HCT116 (cell line): ENCODE data around the gene IGF2BP3. TPM values are rescaled to one million over a fixed set of nuclear protein-coding genes. Genes with fewer than 3 reads are reported as not detected.
"Not testable (repeated sequence)": the region's sequence is repeated elsewhere in the genome, so short reads cannot be mapped to it uniquely, and the experiment has no call there.

Experiments used
- ATAC-seq: fragments of 200-7000 bp; cut with Tn5 transposase; 2 replicates; pipeline ENCODE4 v1.9.1; 2020; ENCODE audit warnings: mild to moderate bottlenecking, moderate library complexity
- BruUV-seq: library from RNA; stranded (reverse); fragments of 400-500 nt; replicated peaks from 2 replicates; lab custom pipeline; 2021; lab: Mats Ljungman, UMichigan
- CTCF ChIA-PET: fragments of 300-600 bp; sonication (Branson Sonifier 250); formaldehyde crosslinking; loops from one replicate; lab custom pipeline; 2021; ENCODE audit warnings: antibody characterized with exemption; lab: Charles Lee
- POLR2A ChIA-PET: fragments of 300-600, 350-600 bp; sonication (Branson Sonifier 250); formaldehyde crosslinking; loops from one replicate; lab custom pipeline; 2021; ENCODE audit warnings: antibody characterized with exemption; lab: Charles Lee
- RAD21 ChIA-PET, 2 experiments: fragments of 300-600 bp; sonication (Branson Sonifier 250); formaldehyde crosslinking; loops; one replicate each; lab custom pipeline; 2023; ENCODE audit warnings: low total read pairs in 2 of 2; ENCODE audit not compliant: uncharacterized antibody in 2 of 2, unreplicated experiment in 2 of 2, low non-redundant PET in 1 of 2; lab: Charles Lee
- DNase-seq: peaks from one replicate; pipeline ENCODE4 v3.0.0-alpha.2; 2010; ENCODE audit warnings: low read depth, low spot score
- H2AFZ ChIP-seq: fragments of 200-600 bp; shearing (Covaris generic), sonication (generic); 2 replicates; pipeline ENCODE4 v1.6.1; 2017; ENCODE audit warnings: low read depth, mixed run types, mixed read lengths, antibody characterized with exemption, low read length; ENCODE audit not compliant: poor library complexity, severe bottlenecking
- H3K27ac ChIP-seq: 2 replicates; pipeline ENCODE4 v1.5.1; 2012; ENCODE audit warnings: low read depth, low read length
- H3K27me3 ChIP-seq: fragments of 200-600 bp; sonication (generic); 2 replicates; pipeline ENCODE4 v1.6.1; 2016; ENCODE audit warnings: mixed run types, low read length, mixed read lengths; ENCODE audit not compliant: insufficient read depth
- H3K36me3 ChIP-seq, 2 experiments: fragments of 200-500 bp in 1 of 2; fragments of 200-600 bp in 1 of 2; sonication (Bioruptor generic) in 1 of 2; sonication (generic) in 1 of 2; 2 replicates each; pipeline versions ENCODE4 v1.5.1 to v1.6.1; 2014 to 2016; ENCODE audit warnings: low read length in 2 of 2, inconsistent platforms in 1 of 2, mixed read lengths in 1 of 2, mixed run types in 1 of 2; ENCODE audit not compliant: insufficient read depth in 2 of 2, control insufficient read depth in 1 of 2
- H3K4me1 ChIP-seq, 2 experiments: fragments of 200-600 bp in 1 of 2; sonication (generic) in 1 of 2; 2 replicates each; pipeline versions ENCODE4 v1.5.1 to v1.6.1; 2012 to 2017; ENCODE audit warnings: low read length in 2 of 2, inconsistent platforms in 1 of 2, mild to moderate bottlenecking in 1 of 2, mixed read lengths in 1 of 2, mixed run types in 1 of 2, moderate library complexity in 1 of 2; ENCODE audit not compliant: insufficient read depth in 2 of 2, control insufficient read depth in 1 of 2
- H3K4me2 ChIP-seq: fragments of 200-600 bp; sonication (generic); 2 replicates; pipeline ENCODE4 v1.6.1; 2017; ENCODE audit warnings: mixed run types, low read length, mixed read lengths
- H3K4me3 ChIP-seq, 2 experiments: fragments of 200-600 bp in 1 of 2; sonication (generic) in 1 of 2; replicated peaks in 1 of 2; 2 replicates each; pipeline ENCODE4 v1.5.1; 2011 to 2016; ENCODE audit warnings: low read length in 2 of 2, control low read depth in 1 of 2, low read depth in 1 of 2, mild to moderate bottlenecking in 1 of 2, mixed read lengths in 1 of 2, mixed run types in 1 of 2
- H3K79me2 ChIP-seq: fragments of 200-600 bp; sonication (generic); 2 replicates; pipeline ENCODE4 v1.6.1; 2017; ENCODE audit warnings: mild to moderate bottlenecking, mixed run types, low read length, moderate library complexity, mixed read lengths; ENCODE audit not compliant: insufficient read depth
- H3K9ac ChIP-seq: fragments of 200-600 bp; sonication (generic); 2 replicates; pipeline ENCODE4 v1.6.1; 2016; ENCODE audit warnings: low read length, mixed read lengths
- H3K9me2 ChIP-seq: fragments of 200-600 bp; sonication (generic), shearing (Covaris generic); 2 replicates; pipeline ENCODE4 v1.6.1; 2017; ENCODE audit warnings: mixed run types, mild to moderate bottlenecking, moderate library complexity; ENCODE audit not compliant: insufficient read depth
- H3K9me3 ChIP-seq, 2 experiments: fragments of 200-500 bp in 1 of 2; fragments of 200-600 bp in 1 of 2; sonication (Bioruptor generic) in 1 of 2; sonication (generic) in 1 of 2; 2 replicates each; pipeline ENCODE4 v1.6.1; 2014 to 2017; ENCODE audit warnings: low read length in 2 of 2, mixed read lengths in 2 of 2, inconsistent platforms in 1 of 2, low read depth in 1 of 2, mild to moderate bottlenecking in 1 of 2, mixed run types in 1 of 2, moderate library complexity in 1 of 2; ENCODE audit not compliant: control insufficient read depth in 1 of 2, insufficient read depth in 1 of 2
- H4K20me1 ChIP-seq: fragments of 200-600 bp; sonication (generic), shearing (Covaris generic); 2 replicates; pipeline ENCODE4 v1.6.1; 2017; ENCODE audit warnings: mixed run types, mild to moderate bottlenecking, moderate library complexity; ENCODE audit not compliant: insufficient read depth
- CBX3 ChIP-seq: IDR thresholded peaks from 2 replicates; pipeline ENCODE4 v1.6.1; 2012; ENCODE audit warnings: low read depth
- CEBPB ChIP-seq: IDR thresholded peaks from 2 replicates; pipeline ENCODE4 v1.6.1; 2012; ENCODE audit warnings: low read depth
- EGR1 ChIP-seq: IDR thresholded peaks from 2 replicates; pipeline ENCODE4 v1.6.1; 2012; ENCODE audit warnings: low read depth
- ELF1 ChIP-seq: IDR thresholded peaks from 2 replicates; pipeline ENCODE4 v1.6.1; 2012; ENCODE audit warnings: low read depth, borderline replicate concordance
- FOSL1 ChIP-seq: IDR thresholded peaks from 2 replicates; pipeline ENCODE4 v1.6.1; 2012; ENCODE audit warnings: low read depth
- JUND ChIP-seq: IDR thresholded peaks from 2 replicates; pipeline ENCODE4 v1.6.1; 2012
- RAD21 ChIP-seq: IDR thresholded peaks from 2 replicates; pipeline ENCODE4 v1.6.1; 2012; ENCODE audit warnings: low read depth, mild to moderate bottlenecking
- SIN3A ChIP-seq: IDR thresholded peaks from 2 replicates; pipeline ENCODE4 v1.6.1; 2012; ENCODE audit warnings: low read depth
- SP1 ChIP-seq: IDR thresholded peaks from 2 replicates; pipeline ENCODE4 v1.6.1; 2012; ENCODE audit warnings: low read depth
- SRF ChIP-seq: IDR thresholded peaks from 2 replicates; pipeline ENCODE4 v1.6.1; 2012; ENCODE audit warnings: low read depth
- TCF7L2 ChIP-seq: IDR thresholded peaks from 2 replicates; pipeline ENCODE4 v1.7.0; 2011; ENCODE audit warnings: borderline replicate concordance, inconsistent platforms; ENCODE audit not compliant: insufficient read depth, insufficient read length; ENCODE audit errors: extremely low read depth
- YY1 ChIP-seq: IDR thresholded peaks from 2 replicates; pipeline ENCODE4 v1.6.1; 2011; ENCODE audit warnings: low read length, low read depth, moderate library complexity, mild to moderate bottlenecking; ENCODE audit not compliant: insufficient replicate concordance; ENCODE audit errors: extremely low read depth
- intact Hi-C: fragments of 100-400 bp; cut with micrococcal nuclease; formaldehyde crosslinking; loops from 2 replicates; pipeline ENCODE4 v1.10.0; 2022
- total RNA-seq: library from RNA; stranded (reverse); gene quantifications from one replicate; pipeline ENCODE4 v1.2.1, GENCODE V29; 2021; ENCODE audit not compliant: unreplicated experiment
- TF ChIP-seq, protein P1 (sequence below): IDR thresholded peaks from 2 replicates; pipeline ENCODE4 v1.6.1; 2012
- TF ChIP-seq, protein P2 (sequence below): IDR thresholded peaks from 2 replicates; pipeline ENCODE4 v1.6.1; 2011; ENCODE audit warnings: mild to moderate bottlenecking, low read length, moderate library complexity; ENCODE audit not compliant: insufficient replicate concordance; ENCODE audit errors: extremely low read depth
- TF ChIP-seq, protein P3 (sequence below): IDR thresholded peaks from 2 replicates; pipeline ENCODE4 v1.6.1; 2012
- TF ChIP-seq, protein P4 (sequence below), 3 experiments: fragments of 200-600 bp in 1 of 3; sonication (generic) in 1 of 3; IDR thresholded peaks in 2 of 3; conservative IDR thresholded peaks in 1 of 3; 2 replicates each; pipeline ENCODE4 v1.5.1; 2012 to 2017; ENCODE audit warnings: low read depth in 2 of 3, low read length in 2 of 3, antibody characterized with exemption in 1 of 3, borderline replicate concordance in 1 of 3, control low read depth in 1 of 3, mild to moderate bottlenecking in 1 of 3, mixed read lengths in 1 of 3, mixed run types in 1 of 3, moderate library complexity in 1 of 3; ENCODE audit not compliant: insufficient read depth in 1 of 3

IGF2BP3 gene
- total RNA-seq, 1 experiment from 2014 or later, result 79.1 TPM

DNA sequence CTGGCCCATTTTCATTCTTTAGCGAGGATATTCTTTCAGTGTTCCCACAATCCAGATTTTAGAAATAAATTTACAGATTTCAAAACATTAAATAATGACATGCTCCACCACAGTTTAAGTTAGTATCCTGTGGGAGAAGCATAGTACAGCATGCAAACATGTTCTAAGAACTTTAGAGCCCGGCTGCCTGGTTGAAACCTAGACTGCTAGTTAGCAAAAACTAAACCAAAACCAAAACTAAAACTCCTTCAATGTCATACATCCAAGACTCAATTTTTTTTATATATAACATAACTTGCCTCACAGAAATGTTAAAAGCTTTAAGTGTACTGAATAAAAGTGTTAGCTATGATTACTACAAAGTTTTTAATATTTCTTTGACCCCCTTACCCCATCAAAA is 44.5 kb upstream of the IGF2BP3 start:
- ATAC-seq (no peak), DNase-seq (no peak)
- Histone ChIP-seq H3K9me3 (no peaks in the 10 kb centered on the region), H3K9ac (no peak overlapping the region), H3K9me2 (no peaks in the 10 kb centered on the region), H3K4me3 (no peak overlapping the region), H3K27ac (no peak overlapping the region), H3K4me2 (no peak overlapping the region), H3K4me1 (no peaks in the 10 kb centered on the region), H4K20me1 (0 out of 2 replicates have a peak, but pooled peaks cover 15% of the 10 kb centered on the region), H3K79me2 (peaks cover 96% of the 10 kb centered on the region), H2AFZ (no peak overlapping the region), H3K27me3 (no peaks in the 10 kb centered on the region), H3K36me3 (peaks cover 70 to 75% of the 10 kb centered on the region in 2 experiments)
- intact Hi-C loops, result loop anchor here (5.0 kb wide), 1 partner anchor 82 kb away; no protein-coding TSS in a partner anchor
- TF ChIP-seq SIN3A, result no peak
- TF ChIP-seq JUND, result no peak
- TF ChIP-seq ELF1, result no peak
- TF ChIP-seq FOSL1, result no peak
- TF ChIP-seq, protein P1, sequence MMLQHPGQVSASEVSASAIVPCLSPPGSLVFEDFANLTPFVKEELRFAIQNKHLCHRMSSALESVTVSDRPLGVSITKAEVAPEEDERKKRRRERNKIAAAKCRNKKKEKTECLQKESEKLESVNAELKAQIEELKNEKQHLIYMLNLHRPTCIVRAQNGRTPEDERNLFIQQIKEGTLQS, result no peak
- no peak for TF ChIP-seq CEBPB
- TF ChIP-seq SP1, result no peak
- no peak for TF ChIP-seq YY1
- no peak for TF ChIP-seq EGR1
- TF ChIP-seq RAD21, result no peak
- TF ChIP-seq, protein P2, sequence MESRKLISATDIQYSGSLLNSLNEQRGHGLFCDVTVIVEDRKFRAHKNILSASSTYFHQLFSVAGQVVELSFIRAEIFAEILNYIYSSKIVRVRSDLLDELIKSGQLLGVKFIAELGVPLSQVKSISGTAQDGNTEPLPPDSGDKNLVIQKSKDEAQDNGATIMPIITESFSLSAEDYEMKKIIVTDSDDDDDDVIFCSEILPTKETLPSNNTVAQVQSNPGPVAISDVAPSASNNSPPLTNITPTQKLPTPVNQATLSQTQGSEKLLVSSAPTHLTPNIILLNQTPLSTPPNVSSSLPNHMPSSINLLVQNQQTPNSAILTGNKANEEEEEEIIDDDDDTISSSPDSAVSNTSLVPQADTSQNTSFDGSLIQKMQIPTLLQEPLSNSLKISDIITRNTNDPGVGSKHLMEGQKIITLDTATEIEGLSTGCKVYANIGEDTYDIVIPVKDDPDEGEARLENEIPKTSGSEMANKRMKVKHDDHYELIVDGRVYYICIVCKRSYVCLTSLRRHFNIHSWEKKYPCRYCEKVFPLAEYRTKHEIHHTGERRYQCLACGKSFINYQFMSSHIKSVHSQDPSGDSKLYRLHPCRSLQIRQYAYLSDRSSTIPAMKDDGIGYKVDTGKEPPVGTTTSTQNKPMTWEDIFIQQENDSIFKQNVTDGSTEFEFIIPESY, result no peak
- TF ChIP-seq TCF7L2, result no peak
- TF ChIP-seq, protein P3, sequence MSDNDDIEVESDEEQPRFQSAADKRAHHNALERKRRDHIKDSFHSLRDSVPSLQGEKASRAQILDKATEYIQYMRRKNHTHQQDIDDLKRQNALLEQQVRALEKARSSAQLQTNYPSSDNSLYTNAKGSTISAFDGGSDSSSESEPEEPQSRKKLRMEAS, result no peak
- no peak for TF ChIP-seq CBX3
- TF ChIP-seq, protein P4, sequence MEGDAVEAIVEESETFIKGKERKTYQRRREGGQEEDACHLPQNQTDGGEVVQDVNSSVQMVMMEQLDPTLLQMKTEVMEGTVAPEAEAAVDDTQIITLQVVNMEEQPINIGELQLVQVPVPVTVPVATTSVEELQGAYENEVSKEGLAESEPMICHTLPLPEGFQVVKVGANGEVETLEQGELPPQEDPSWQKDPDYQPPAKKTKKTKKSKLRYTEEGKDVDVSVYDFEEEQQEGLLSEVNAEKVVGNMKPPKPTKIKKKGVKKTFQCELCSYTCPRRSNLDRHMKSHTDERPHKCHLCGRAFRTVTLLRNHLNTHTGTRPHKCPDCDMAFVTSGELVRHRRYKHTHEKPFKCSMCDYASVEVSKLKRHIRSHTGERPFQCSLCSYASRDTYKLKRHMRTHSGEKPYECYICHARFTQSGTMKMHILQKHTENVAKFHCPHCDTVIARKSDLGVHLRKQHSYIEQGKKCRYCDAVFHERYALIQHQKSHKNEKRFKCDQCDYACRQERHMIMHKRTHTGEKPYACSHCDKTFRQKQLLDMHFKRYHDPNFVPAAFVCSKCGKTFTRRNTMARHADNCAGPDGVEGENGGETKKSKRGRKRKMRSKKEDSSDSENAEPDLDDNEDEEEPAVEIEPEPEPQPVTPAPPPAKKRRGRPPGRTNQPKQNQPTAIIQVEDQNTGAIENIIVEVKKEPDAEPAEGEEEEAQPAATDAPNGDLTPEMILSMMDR (IDR thresholded peaks at IDR 0.05 in 2 of 3, conservative IDR thresholded peaks at IDR 0.05 in 1 of 3; ENCODE audit: borderline replicate concordance in 1 of 3, insufficient read depth in 1 of 3, low read depth in 2 of 3, low read length in 2 of 3), result no peak
- no peak for TF ChIP-seq SRF
- ChIA-PET CTCF (no interaction called here), POLR2A (interaction anchor here (0.7 kb wide), 1 partner anchor 60 kb away, joined by 4 read pairs; no protein-coding TSS in a partner anchor), RAD21 (interaction anchor here in 1 of 2 experiments (0.7 kb wide), 1 partner anchor 9 kb away, joined by 3 read pairs; no protein-coding TSS in a partner anchor)
- BruUV-seq, result no TSS peak

DNA sequence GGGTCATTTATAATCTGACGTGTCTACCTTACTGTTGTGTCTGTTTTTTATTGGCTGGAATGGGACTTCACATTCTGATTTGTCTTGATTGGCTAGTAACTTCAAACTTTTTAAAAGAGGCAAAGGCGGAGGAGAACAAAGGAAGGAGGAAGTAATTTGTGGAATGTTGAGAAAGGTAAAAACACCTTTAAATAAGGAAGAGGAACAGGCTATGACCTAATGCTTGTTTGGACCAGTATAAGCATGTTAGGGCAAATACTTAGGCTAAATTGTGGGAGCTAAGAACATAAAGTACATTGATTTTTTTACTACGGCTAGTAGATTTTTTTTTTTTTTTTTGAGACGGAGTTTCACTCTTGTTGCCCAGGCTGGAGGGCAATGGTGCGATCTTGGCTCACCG is 43.5 kb upstream of the IGF2BP3 start:
- H3K9me3 ChIP-seq, H3K4me2 ChIP-seq, H3K27ac ChIP-seq, H3K9me2 ChIP-seq, DNase-seq, H3K4me3 ChIP-seq, ATAC-seq, RAD21 ChIA-PET, H2AFZ ChIP-seq, H3K4me1 ChIP-seq, CTCF ChIA-PET, H3K27me3 ChIP-seq, POLR2A ChIA-PET, H3K9ac ChIP-seq: not testable (repeated sequence)
- intact Hi-C loops, result loop anchor here (5.0 kb wide), 1 partner anchor 81 kb away; no protein-coding TSS in a partner anchor
- peaks cover 95% of the 10 kb centered on the region for H3K79me2 ChIP-seq
- H3K36me3 ChIP-seq, result peaks cover 64 to 76% of the 10 kb centered on the region in 2 experiments
- H4K20me1 ChIP-seq, result peaks cover 12% of the 10 kb centered on the region; the same call in 1 of the 2 replicates
- TSS peak; percentile 45 for BruUV-seq
